ENCODE measurements around the gene SGSM1. TPM values are rescaled to one million over a fixed set of nuclear protein-coding genes. Genes with fewer than 3 reads are reported as not detected.
"Not testable (repeated sequence)": the region's sequence is repeated elsewhere in the genome, so short reads cannot be mapped to it uniquely, and the experiment has no call there.

SGSM1 gene
- total RNA-seq, 1 donor from 2014 or later = 3.7 TPM

DNA sequence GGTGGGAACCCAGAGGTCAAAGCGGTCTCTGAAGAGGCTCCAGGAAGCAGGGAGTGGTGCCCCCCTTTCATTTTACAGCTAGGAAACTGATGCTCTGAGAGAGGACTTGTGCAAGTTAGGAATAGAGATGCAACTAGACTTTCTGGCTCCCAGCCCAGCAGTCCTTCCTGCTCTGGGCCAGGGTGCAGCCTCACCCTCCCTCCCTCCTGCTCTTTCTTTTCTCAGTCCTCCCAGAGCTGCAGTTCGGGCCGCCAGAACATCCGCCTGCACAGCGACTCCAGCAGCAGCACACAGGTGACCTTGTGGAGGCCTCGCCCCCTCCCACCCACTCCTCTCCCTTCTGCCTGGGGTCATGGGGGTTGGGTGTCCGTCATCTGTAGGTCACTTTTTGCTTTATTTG lies 89.0 kb downstream of the SGSM1 start:
- Mint-ChIP-seq H3K27ac (peak overlapping the region; percentile 82), H3K4me3 (no peak overlapping the region), H3K9me3 (no peaks in the 10 kb centered on the region), H3K4me1 (ENCODE audit: unreplicated experiment) (peaks cover 12% of the 10 kb centered on the region), H3K36me3 (no peaks in the 10 kb centered on the region), H3K27me3 (no peaks in the 10 kb centered on the region)
- no peak for DNase-seq (ENCODE audit: extremely low spot score, unreplicated experiment)
- TF ChIP-seq, protein P1, sequence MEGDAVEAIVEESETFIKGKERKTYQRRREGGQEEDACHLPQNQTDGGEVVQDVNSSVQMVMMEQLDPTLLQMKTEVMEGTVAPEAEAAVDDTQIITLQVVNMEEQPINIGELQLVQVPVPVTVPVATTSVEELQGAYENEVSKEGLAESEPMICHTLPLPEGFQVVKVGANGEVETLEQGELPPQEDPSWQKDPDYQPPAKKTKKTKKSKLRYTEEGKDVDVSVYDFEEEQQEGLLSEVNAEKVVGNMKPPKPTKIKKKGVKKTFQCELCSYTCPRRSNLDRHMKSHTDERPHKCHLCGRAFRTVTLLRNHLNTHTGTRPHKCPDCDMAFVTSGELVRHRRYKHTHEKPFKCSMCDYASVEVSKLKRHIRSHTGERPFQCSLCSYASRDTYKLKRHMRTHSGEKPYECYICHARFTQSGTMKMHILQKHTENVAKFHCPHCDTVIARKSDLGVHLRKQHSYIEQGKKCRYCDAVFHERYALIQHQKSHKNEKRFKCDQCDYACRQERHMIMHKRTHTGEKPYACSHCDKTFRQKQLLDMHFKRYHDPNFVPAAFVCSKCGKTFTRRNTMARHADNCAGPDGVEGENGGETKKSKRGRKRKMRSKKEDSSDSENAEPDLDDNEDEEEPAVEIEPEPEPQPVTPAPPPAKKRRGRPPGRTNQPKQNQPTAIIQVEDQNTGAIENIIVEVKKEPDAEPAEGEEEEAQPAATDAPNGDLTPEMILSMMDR (conservative IDR thresholded peaks at IDR 0.05) = no peak

DNA sequence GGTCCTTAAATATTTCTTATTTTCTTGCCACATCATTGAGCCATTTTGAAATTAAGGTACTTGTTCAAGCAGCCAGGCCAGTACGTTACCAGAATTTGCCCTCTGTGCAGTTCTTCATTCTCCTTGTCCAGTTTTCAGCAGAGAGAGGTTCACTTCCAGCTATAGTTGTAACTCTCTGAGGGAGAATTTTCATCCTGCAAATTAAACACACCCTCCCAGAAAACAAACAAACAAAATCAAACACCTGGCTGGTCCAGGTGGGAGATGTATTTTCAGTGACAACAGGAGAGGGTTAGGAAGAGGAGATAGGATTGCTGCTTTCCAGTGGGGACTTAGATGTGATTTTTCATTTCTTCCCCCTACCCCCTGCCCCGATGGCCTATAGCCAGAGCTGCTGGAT lies 95.4 kb downstream of the SGSM1 start:
- Mint-ChIP-seq H3K36me3 (peaks cover 12% of the 10 kb centered on the region), H3K27me3 (no peaks in the 10 kb centered on the region), H3K4me1 (ENCODE audit: unreplicated experiment) (no peaks in the 10 kb centered on the region), H3K4me3 (no peak overlapping the region), H3K27ac (no peak overlapping the region), H3K9me3 (peaks cover 6% of the 10 kb centered on the region)
- no peak for DNase-seq (ENCODE audit: extremely low spot score, unreplicated experiment)
- TF ChIP-seq, protein P1 (conservative IDR thresholded peaks at IDR 0.05) = no peak

DNA sequence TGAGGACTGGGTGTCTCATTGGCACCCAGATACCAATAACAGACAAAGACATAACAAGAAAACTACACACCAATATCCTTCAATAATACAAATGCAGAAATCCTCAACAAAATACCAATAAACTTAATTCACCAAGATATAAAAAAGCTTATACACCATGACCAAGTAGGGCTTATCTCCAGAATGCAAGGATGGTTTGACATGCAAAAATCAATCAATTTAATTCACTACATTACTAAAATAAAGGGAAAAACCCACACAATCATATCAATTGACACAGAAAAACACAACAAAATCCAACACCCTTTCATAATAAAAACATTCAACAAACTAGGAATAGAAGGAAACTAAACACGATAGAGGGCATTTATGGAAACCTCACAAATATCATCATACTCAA lies 99.9 kb downstream of the SGSM1 start:
- Mint-ChIP-seq H3K27ac (no peak overlapping the region), H3K27me3 (no peaks in the 10 kb centered on the region), H3K4me3 (no peak overlapping the region), H3K4me1 (ENCODE audit: unreplicated experiment) (no peaks in the 10 kb centered on the region), H3K9me3 (peaks cover 6% of the 10 kb centered on the region), H3K36me3 (peaks cover 17% of the 10 kb centered on the region)
- no peak for DNase-seq (ENCODE audit: extremely low spot score, unreplicated experiment)
- TF ChIP-seq, protein P1 (conservative IDR thresholded peaks at IDR 0.05) = no peak

DNA sequence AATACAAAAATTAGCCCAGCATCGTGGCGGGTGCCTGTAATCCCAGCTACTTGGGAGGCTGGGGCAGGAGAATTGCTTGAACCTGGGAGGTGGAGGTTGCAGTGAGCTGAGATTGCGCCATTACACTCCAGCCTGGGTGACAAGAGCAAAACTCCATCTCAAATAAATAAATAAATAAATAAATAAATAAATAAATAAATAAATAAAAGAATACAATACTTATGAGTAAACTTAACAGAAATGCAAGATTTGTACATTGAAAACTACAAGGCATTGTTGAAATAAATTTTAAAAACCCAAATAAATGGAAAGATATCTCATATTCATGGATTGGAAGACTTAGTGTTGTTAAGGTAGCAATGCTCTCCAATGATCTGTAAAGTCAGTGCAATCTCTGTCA lies 101.1 kb downstream of the SGSM1 start:
- H3K4me1 Mint-ChIP-seq (ENCODE audit: unreplicated experiment); H3K9me3 Mint-ChIP-seq: not testable (repeated sequence)

DNA sequence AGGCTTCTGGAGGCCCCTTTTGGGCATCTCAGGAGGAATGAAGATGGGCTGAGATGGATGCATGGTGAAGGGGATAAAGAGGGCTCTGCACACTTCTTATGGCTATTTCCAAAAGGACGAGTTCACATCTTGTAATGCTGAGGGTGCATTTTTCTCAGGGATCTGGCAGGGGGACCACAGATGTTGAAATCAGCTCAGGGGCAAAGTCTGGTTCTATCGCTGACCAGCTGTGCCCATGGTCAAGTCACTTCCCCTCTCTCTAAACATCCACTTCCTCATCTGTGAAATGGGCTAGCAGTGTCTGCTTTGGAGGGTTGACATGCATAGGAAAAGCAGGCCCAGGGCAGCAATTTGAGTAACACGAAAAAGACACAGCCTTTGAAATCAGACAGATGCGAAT lies 114.0 kb downstream of the SGSM1 start:
- Mint-ChIP-seq H3K36me3 (no peaks in the 10 kb centered on the region), H3K9me3 (no peaks in the 10 kb centered on the region), H3K4me1 (ENCODE audit: unreplicated experiment) (no peaks in the 10 kb centered on the region), H3K27ac (no peak overlapping the region), H3K4me3 (no peak overlapping the region), H3K27me3 (no peaks in the 10 kb centered on the region)
- TF ChIP-seq, protein P1 (conservative IDR thresholded peaks at IDR 0.05) = no peak
- DNase-seq (ENCODE audit: extremely low spot score, unreplicated experiment) = no peak

More for the DNA sequence above, 101.1 kb downstream of the SGSM1 start:
- DNase-seq (ENCODE audit: extremely low spot score, unreplicated experiment); H3K27ac Mint-ChIP-seq; H3K4me3 Mint-ChIP-seq; H3K27me3 Mint-ChIP-seq: not testable (repeated sequence)
- peaks cover 17% of the 10 kb centered on the region for H3K36me3 Mint-ChIP-seq

DNA sequence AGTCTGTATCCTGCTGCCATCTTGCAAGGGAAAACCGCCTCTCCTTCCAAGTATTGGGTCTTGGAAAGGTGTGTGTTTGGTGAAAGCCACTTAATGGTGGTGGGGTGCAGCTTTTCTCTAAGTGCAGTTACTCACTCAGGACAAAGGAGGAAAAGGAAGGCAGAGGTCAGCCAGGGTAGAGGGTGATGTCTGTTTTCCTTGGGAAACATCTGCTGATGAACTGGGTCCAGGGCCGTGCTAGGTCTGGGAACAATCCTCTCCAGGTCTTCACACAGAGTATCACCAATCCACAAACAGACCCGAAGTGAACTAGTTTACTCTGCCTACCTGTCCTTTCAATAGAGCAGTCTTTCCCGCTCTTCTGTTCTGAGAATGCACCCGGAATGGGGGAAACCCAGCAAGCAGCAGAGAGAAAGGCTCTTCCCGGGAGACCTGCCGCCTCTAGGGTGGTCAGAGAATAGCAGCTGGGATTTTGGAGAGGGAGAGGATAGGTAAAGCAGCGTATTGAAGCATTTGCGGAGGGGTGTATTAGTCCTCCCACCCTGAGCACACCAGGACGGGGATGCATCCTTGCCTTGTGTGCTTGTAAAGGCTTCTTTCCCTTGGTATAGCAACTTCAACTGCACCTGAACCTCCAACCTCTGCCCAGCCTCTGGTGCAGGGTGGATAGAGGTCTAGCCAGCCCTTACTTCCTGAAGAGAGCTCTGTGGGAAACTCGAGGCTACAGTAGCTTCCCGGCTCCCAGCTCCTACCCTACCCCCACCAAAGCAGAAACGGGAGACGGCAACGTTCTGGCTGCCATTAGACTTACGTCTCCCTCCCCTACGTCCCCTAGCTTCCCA lies 119.8 kb downstream of the SGSM1 start:
- TF ChIP-seq, protein P1 (conservative IDR thresholded peaks at IDR 0.05) = no peak
- Mint-ChIP-seq H3K36me3 (no peaks in the 10 kb centered on the region), H3K27me3 (peaks cover 4% of the 10 kb centered on the region), H3K27ac (no peak overlapping the region), H3K9me3 (no peaks in the 10 kb centered on the region), H3K4me3 (no peak overlapping the region), H3K4me1 (ENCODE audit: unreplicated experiment) (no peaks in the 10 kb centered on the region)
- DNase-seq (ENCODE audit: extremely low spot score, unreplicated experiment) = no peak

Measured in type B pancreatic cell (in vitro differentiated cells).